ENCODE data around the gene RHBDL3. TPM values are rescaled to one million over a fixed set of nuclear protein-coding genes. Genes with fewer than 3 reads are reported as not detected.

Gene RHBDL3
- total and polyA plus RNA-seq, 10 of the 15 experiments (the other 5 are each of a cell fraction or from before 2014, with no cell fraction given) = 0.04 to 0.24 (median 0.04) TPM; not detected in 5

DNA sequence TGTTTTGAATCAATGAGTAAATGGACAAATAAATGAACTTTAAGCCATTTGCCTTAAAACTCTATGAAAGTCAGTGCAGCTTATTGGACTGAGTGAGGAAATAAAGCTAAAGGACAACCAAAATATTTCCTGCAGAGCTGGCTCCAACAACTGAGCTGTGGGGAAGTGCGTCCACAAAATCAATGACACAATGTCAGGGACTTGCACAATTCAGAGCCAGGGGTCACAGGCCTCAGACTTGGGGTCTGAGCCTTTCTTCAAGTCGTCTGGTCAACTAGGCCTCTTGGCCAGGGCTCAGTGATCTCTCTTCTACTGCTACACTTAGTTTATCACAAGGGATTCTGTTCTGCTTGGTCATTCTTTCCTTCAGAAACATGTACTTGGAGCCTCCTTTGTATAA lies 26.2 kb upstream of the RHBDL3 start:
- Histone ChIP-seq H3K4me3 (no peak overlapping the region), H3K36me3 (ENCODE audit: control insufficient read depth in 2 of 2, insufficient read depth in 2 of 2, low read length in 1 of 2) (no peaks in the 10 kb centered on the region), H3K9me3 (replicated peaks; ENCODE audit: control insufficient read depth, insufficient read depth, low read length) (no peaks in the 10 kb centered on the region), H3K79me2 (ENCODE audit: control insufficient read depth, insufficient read depth, low read length) (no peaks in the 10 kb centered on the region), H2AFZ (ENCODE audit: control insufficient read depth, low read depth, low read length) (no peak overlapping the region), H3K4me2 (ENCODE audit: control insufficient read depth, insufficient read depth) (no peak overlapping the region), H3K27me3 (replicated peaks in 1 of 2; ENCODE audit: control insufficient read depth in 2 of 2, insufficient read depth in 2 of 2, low read length in 1 of 2) (no peaks in the 10 kb centered on the region), H3K9ac (ENCODE audit: control insufficient read depth, insufficient read depth, low read length) (no peak overlapping the region), H3K4me1 (ENCODE audit: control insufficient read depth, insufficient read depth, low read length) (no peaks in the 10 kb centered on the region), H3K27ac (ENCODE audit: control insufficient read depth, insufficient read depth) (no peak overlapping the region), H4K20me1 (ENCODE audit: control insufficient read depth, insufficient read depth) (no peaks in the 10 kb centered on the region)
- intact Hi-C loops (cut with micrococcal nuclease; ENCODE audit: unreplicated experiment) = no loop called here
- WGBS (ENCODE audit: insufficient coverage, insufficient replicate concordance, low lambda C conversion rate, missing lambda C conversion rate) = 50% methylated on average over 2 of the region's 2 CpGs
- in situ Hi-C loops (cut with MboI) = no loop called here
- no peak for FAIRE-seq
- DNase-seq (ENCODE audit: low read depth, low spot score) = no peak
- ChIA-PET SMC1A (ENCODE audit: uncharacterized antibody, unreplicated experiment) (no interaction called here), POLR2A (no interaction called here), RAD21 (ENCODE audit: unreplicated experiment) (no interaction called here), CTCF (no interaction called here)
- no peak for TF ChIP-seq CREB1 (IDR thresholded peaks at IDR 0.05; ENCODE audit: low read depth)
- no TSS peak for BruUV-seq (replicated peaks)
- no peak for ATAC-seq

DNA sequence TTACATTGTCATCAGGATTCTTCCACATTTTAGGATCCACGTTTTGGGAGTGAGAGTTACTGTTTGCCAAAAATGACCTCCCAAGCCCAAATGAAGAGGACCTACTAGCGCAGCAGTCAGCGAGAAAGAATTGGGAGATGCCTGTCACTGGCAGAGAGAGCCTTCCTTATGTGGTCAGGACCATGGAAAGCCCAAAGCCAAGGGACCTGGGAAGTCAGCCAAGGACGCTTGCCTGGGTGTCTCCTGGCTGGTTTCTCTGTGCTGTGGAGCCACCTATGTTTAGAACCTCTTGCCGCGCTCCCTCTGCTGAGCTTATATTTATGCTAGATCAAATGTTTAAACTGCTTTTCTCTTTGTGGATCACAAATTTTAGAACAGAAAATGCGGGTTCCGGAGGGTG lies 24.9 kb upstream of the RHBDL3 start:
- ChIA-PET POLR2A (interaction anchor here (0.7 kb wide), 1 partner anchor 272 kb away, joined by 4 read pairs; no protein-coding TSS in a partner anchor), CTCF (no interaction called here), SMC1A (ENCODE audit: uncharacterized antibody, unreplicated experiment) (no interaction called here), RAD21 (ENCODE audit: unreplicated experiment) (no interaction called here)
- H3K36me3 ChIP-seq (ENCODE audit: control insufficient read depth in 2 of 2, insufficient read depth in 2 of 2, low read length in 1 of 2) = no peaks in the 10 kb centered on the region
- H3K4me1 ChIP-seq (ENCODE audit: control insufficient read depth, insufficient read depth, low read length) = no peaks in the 10 kb centered on the region
- no peak for ATAC-seq
- intact Hi-C loops (cut with micrococcal nuclease; ENCODE audit: unreplicated experiment) = no loop called here
- WGBS (ENCODE audit: insufficient coverage, insufficient replicate concordance, low lambda C conversion rate, missing lambda C conversion rate) = 47% methylated on average over 8 of the region's 8 CpGs
- FAIRE-seq = no peak
- no peaks in the 10 kb centered on the region for H3K79me2 ChIP-seq (ENCODE audit: control insufficient read depth, insufficient read depth, low read length)
- no peaks in the 10 kb centered on the region for H3K9me3 ChIP-seq (replicated peaks; ENCODE audit: control insufficient read depth, insufficient read depth, low read length)
- H3K4me2 ChIP-seq (ENCODE audit: control insufficient read depth, insufficient read depth) = no peak overlapping the region
- in situ Hi-C loops (cut with MboI) = no loop called here
- H3K4me3 ChIP-seq = no peak overlapping the region
- no peaks in the 10 kb centered on the region for H3K27me3 ChIP-seq (replicated peaks in 1 of 2; ENCODE audit: control insufficient read depth in 2 of 2, insufficient read depth in 2 of 2, low read length in 1 of 2)
- H3K27ac ChIP-seq (ENCODE audit: control insufficient read depth, insufficient read depth) = no peak overlapping the region
- no peaks in the 10 kb centered on the region for H4K20me1 ChIP-seq (ENCODE audit: control insufficient read depth, insufficient read depth)
- no peak overlapping the region for H3K9ac ChIP-seq (ENCODE audit: control insufficient read depth, insufficient read depth, low read length)
- BruUV-seq (replicated peaks) = no TSS peak
- no peak for DNase-seq (ENCODE audit: low read depth, low spot score)
- H2AFZ ChIP-seq (ENCODE audit: control insufficient read depth, low read depth, low read length) = no peak overlapping the region
- TF ChIP-seq, protein P1, sequence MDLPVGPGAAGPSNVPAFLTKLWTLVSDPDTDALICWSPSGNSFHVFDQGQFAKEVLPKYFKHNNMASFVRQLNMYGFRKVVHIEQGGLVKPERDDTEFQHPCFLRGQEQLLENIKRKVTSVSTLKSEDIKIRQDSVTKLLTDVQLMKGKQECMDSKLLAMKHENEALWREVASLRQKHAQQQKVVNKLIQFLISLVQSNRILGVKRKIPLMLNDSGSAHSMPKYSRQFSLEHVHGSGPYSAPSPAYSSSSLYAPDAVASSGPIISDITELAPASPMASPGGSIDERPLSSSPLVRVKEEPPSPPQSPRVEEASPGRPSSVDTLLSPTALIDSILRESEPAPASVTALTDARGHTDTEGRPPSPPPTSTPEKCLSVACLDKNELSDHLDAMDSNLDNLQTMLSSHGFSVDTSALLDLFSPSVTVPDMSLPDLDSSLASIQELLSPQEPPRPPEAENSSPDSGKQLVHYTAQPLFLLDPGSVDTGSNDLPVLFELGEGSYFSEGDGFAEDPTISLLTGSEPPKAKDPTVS (IDR thresholded peaks at IDR 0.05; ENCODE audit: low read depth, low read length) = no peak
- TF ChIP-seq ETV6 (conservative IDR thresholded peaks at IDR 0.05 in 1 of 2, IDR thresholded peaks at IDR 0.05 in 1 of 2; ENCODE audit: borderline replicate concordance in 1 of 2, low read depth in 1 of 2) (no peak), TARDBP (IDR thresholded peaks at IDR 0.05; ENCODE audit: borderline replicate concordance) (no peak), NR2F1 (conservative IDR thresholded peaks at IDR 0.05) (no peak), NFYB (IDR thresholded peaks at IDR 0.05; ENCODE audit: insufficient read depth, low read depth, low read length) (no peak), CBX3 (IDR thresholded peaks at IDR 0.05; ENCODE audit: borderline replicate concordance, low read depth) (no peak), DPF2 (IDR thresholded peaks at IDR 0.05) (no peak)
- TF ChIP-seq, protein P2, sequence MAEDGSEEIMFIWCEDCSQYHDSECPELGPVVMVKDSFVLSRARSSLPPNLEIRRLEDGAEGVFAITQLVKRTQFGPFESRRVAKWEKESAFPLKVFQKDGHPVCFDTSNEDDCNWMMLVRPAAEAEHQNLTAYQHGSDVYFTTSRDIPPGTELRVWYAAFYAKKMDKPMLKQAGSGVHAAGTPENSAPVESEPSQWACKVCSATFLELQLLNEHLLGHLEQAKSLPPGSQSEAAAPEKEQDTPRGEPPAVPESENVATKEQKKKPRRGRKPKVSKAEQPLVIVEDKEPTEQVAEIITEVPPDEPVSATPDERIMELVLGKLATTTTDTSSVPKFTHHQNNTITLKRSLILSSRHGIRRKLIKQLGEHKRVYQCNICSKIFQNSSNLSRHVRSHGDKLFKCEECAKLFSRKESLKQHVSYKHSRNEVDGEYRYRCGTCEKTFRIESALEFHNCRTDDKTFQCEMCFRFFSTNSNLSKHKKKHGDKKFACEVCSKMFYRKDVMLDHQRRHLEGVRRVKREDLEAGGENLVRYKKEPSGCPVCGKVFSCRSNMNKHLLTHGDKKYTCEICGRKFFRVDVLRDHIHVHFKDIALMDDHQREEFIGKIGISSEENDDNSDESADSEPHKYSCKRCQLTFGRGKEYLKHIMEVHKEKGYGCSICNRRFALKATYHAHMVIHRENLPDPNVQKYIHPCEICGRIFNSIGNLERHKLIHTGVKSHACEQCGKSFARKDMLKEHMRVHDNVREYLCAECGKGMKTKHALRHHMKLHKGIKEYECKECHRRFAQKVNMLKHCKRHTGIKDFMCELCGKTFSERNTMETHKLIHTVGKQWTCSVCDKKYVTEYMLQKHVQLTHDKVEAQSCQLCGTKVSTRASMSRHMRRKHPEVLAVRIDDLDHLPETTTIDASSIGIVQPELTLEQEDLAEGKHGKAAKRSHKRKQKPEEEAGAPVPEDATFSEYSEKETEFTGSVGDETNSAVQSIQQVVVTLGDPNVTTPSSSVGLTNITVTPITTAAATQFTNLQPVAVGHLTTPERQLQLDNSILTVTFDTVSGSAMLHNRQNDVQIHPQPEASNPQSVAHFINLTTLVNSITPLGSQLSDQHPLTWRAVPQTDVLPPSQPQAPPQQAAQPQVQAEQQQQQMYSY (CRISPR knock-in tag; IDR thresholded peaks at IDR 0.05) = no peak
- TF ChIP-seq, protein P3, sequence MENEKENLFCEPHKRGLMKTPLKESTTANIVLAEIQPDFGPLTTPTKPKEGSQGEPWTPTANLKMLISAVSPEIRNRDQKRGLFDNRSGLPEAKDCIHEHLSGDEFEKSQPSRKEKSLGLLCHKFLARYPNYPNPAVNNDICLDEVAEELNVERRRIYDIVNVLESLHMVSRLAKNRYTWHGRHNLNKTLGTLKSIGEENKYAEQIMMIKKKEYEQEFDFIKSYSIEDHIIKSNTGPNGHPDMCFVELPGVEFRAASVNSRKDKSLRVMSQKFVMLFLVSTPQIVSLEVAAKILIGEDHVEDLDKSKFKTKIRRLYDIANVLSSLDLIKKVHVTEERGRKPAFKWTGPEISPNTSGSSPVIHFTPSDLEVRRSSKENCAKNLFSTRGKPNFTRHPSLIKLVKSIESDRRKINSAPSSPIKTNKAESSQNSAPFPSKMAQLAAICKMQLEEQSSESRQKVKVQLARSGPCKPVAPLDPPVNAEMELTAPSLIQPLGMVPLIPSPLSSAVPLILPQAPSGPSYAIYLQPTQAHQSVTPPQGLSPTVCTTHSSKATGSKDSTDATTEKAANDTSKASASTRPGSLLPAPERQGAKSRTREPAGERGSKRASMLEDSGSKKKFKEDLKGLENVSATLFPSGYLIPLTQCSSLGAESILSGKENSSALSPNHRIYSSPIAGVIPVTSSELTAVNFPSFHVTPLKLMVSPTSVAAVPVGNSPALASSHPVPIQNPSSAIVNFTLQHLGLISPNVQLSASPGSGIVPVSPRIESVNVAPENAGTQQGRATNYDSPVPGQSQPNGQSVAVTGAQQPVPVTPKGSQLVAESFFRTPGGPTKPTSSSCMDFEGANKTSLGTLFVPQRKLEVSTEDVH (IDR thresholded peaks at IDR 0.05; ENCODE audit: low read depth, partially characterized antibody) = no peak
